Mammary epithelial cell (primary cell): Measurements from ENCODE around the gene ZNF565.

Source experiments
- CTCF ChIP-seq, 2 donors: IDR thresholded peaks in 1 of 2; conservative IDR thresholded peaks in 1 of 2; 2 replicates each; pipeline ENCODE4 v1.5.1; 2011 to 2012; ENCODE audit warnings: inconsistent platforms in 2 of 2, low read length in 2 of 2, mild to moderate bottlenecking in 2 of 2, control low read depth in 1 of 2, low read depth in 1 of 2; ENCODE audit not compliant: insufficient read depth in 1 of 2; ENCODE audit errors: extremely low read depth in 1 of 2
- EZH2 ChIP-seq: IDR thresholded peaks from 2 replicates; pipeline ENCODE4 v1.6.1; 2012; ENCODE audit warnings: low read length, inconsistent platforms, borderline replicate concordance

DNA sequence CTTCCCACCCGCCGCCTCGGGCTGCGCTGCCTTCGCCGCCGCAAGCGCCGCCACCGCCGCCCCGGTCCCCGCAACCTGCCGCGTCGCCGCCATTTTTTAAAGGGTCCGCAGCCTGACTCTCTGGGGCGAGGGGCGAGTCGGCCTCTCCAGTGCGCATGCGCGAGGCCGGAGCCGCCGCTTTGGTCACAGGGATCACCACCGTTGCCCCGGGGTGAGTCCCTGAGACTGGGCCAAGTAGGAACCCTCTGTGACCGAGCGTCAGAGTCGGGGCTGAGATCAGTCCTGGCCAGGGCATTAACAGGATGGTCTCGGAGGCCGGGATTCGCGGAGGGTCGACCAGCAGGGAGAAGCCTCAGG, 43.0 kb upstream of the ZNF565 start:
- TF ChIP-seq CTCF (conservative IDR thresholded peaks at IDR 0.05 in 1 of 2, IDR thresholded peaks at IDR 0.05 in 1 of 2; ENCODE audit: extremely low read depth in 1 of 2, insufficient read depth in 1 of 2, low read depth in 1 of 2, low read length in 2 of 2) (no peak), EZH2 (no peak)
